GM18519 (cell line): ENCODE results near the gene MB21D2.

ENCODE experiments used
- ATAC-seq: cut with Tn5 transposase; IDR thresholded peaks from one replicate; pipeline ENCODE4 v1.9.1; 2021; ENCODE audit warnings: mild to moderate bottlenecking, moderate library complexity; ENCODE audit not compliant: unreplicated experiment, low FRiP score

Gene MB21D2

GRCh38 chr3:192840143-192840836 is 77.4 kb downstream of the MB21D2 start:
- no peak for ATAC-seq

- ATAC-seq, result no peak
Measured at GRCh38 chr3:192835818-192836815, 81.5 kb downstream of the MB21D2 start.

GRCh38 chr3:192834428-192834827 is 83.2 kb downstream of the MB21D2 start:
- ATAC-seq, result no peak

GRCh38 chr3:192833177-192833890 is 84.3 kb downstream of the MB21D2 start:
- no peak for ATAC-seq

- no peak for ATAC-seq
Measured at GRCh38 chr3:192831801-192832347, 85.8 kb downstream of the MB21D2 start.

- no peak for ATAC-seq
Measured at GRCh38 chr3:192831111-192831644, 86.5 kb downstream of the MB21D2 start.

- no peak for ATAC-seq
Measured at GRCh38 chr3:192830291-192831110, 87.2 kb downstream of the MB21D2 start.

GRCh38 chr3:192827863-192828594 is 89.6 kb downstream of the MB21D2 start:
- ATAC-seq, result no peak

- ATAC-seq, result no peak
Measured at GRCh38 chr3:192827208-192827607, 90.4 kb downstream of the MB21D2 start.

- no peak for ATAC-seq
Measured at GRCh38 chr3:192826214-192827006, 91.2 kb downstream of the MB21D2 start.

- no peak for ATAC-seq
Measured at GRCh38 chr3:192825657-192826200, 91.9 kb downstream of the MB21D2 start.

GRCh38 chr3:192825216-192825615 is 92.4 kb downstream of the MB21D2 start:
- no peak for ATAC-seq

- no peak for ATAC-seq
Measured at GRCh38 chr3:192824313-192824712, 93.3 kb downstream of the MB21D2 start.

GRCh38 chr3:192821161-192821560 is 96.5 kb downstream of the MB21D2 start:
- no peak for ATAC-seq

- no peak for ATAC-seq
Measured at GRCh38 chr3:192820161-192820560, 97.5 kb downstream of the MB21D2 start.

- ATAC-seq, result no peak
Measured at GRCh38 chr3:192819001-192819569, 98.6 kb downstream of the MB21D2 start.

GRCh38 chr3:192818126-192818525 is 99.5 kb downstream of the MB21D2 start:
- ATAC-seq, result no peak
